H7 (cell line): ENCODE results near the gene ABHD8. TPM values are rescaled to one million over a fixed set of nuclear protein-coding genes. Genes with fewer than 3 reads are reported as not detected.
A peak's percentile ranks its signal among the peaks of the same experiment; 100 is the strongest.

ENCODE experiments used
- DNase-seq: peaks from one replicate; pipeline ENCODE4 v3.0.0; 2012
- H3K27me3 ChIP-seq: 2 replicates; pipeline ENCODE4 v1.6.0; 2011; ENCODE audit warnings: mild to moderate bottlenecking, low read length; ENCODE audit not compliant: control insufficient read depth, insufficient read depth
- H3K36me3 ChIP-seq: replicated peaks from 2 replicates; pipeline ENCODE4 v1.5.1; 2011; ENCODE audit warnings: low read length; ENCODE audit not compliant: control insufficient read depth, insufficient read depth
- H3K4me3 ChIP-seq: 2 replicates; pipeline ENCODE4 v1.5.1; 2011; ENCODE audit warnings: low read depth, mild to moderate bottlenecking, control low read depth, low read length, moderate library complexity; ENCODE audit not compliant: insufficient read depth
- total RNA-seq: library from RNA; depleted of rRNA; stranded (reverse); fragments of >200 nt; shearing (Covaris generic); gene quantifications from 2 replicates; pipeline ENCODE4 v1.2.3, GENCODE V29; 2014

The ABHD8 gene
- total RNA-seq, 1 experiment from 2014 or later, result 15.1 TPM

- Histone ChIP-seq H3K36me3 (peaks cover 1% of the 10 kb centered on the region; the same call in 1 of the 2 replicates), H3K4me3 (peak overlapping the region; percentile 74), H3K27me3 (peaks cover 13% of the 10 kb centered on the region)
- DNase-seq, result peak; percentile 92
Observed at GRCh38 chr19:17328517-17329365, 25.5 kb upstream of the ABHD8 start.

GRCh38 chr19:17327654-17328516, 24.7 kb upstream of the ABHD8 start:
- H3K36me3 ChIP-seq, result peaks cover 1% of the 10 kb centered on the region; the same call in 1 of the 2 replicates
- DNase-seq, result peak; percentile 97
- H3K4me3 ChIP-seq, result peak overlapping the region; percentile 74
- peaks cover 13% of the 10 kb centered on the region for H3K27me3 ChIP-seq

- peaks cover 13% of the 10 kb centered on the region for H3K27me3 ChIP-seq
- peaks cover 1% of the 10 kb centered on the region; the same call in 1 of the 2 replicates for H3K36me3 ChIP-seq
- peak overlapping the region; percentile 74 for H3K4me3 ChIP-seq
- no peak for DNase-seq
Observed at GRCh38 chr19:17327068-17327653, 23.9 kb upstream of the ABHD8 start.

- H3K4me3 ChIP-seq, result no peak overlapping the region
- peaks cover 1% of the 10 kb centered on the region; the same call in 1 of the 2 replicates for H3K36me3 ChIP-seq
- H3K27me3 ChIP-seq, result peaks cover 13% of the 10 kb centered on the region
- DNase-seq, result no peak
Observed at GRCh38 chr19:17326595-17326966, 23.4 kb upstream of the ABHD8 start.

GRCh38 chr19:17325881-17326594, 22.8 kb upstream of the ABHD8 start:
- DNase-seq, result no peak
- H3K27me3 ChIP-seq, result peaks cover 13% of the 10 kb centered on the region

GRCh38 chr19:17325133-17325532, 21.9 kb upstream of the ABHD8 start:
- Histone ChIP-seq H3K27me3 (peaks cover 13% of the 10 kb centered on the region), H3K4me3 (no peak overlapping the region), H3K36me3 (peaks cover 1% of the 10 kb centered on the region)
- DNase-seq, result no peak

More at GRCh38 chr19:17325881-17326594, 22.8 kb upstream of the ABHD8 start:
- Histone ChIP-seq H3K4me3 (no peak overlapping the region), H3K36me3 (peaks cover 1% of the 10 kb centered on the region; the same call in 1 of the 2 replicates)

- no peak for DNase-seq
- Histone ChIP-seq H3K36me3 (peaks cover 4% of the 10 kb centered on the region), H3K4me3 (no peak overlapping the region), H3K27me3 (peaks cover 9% of the 10 kb centered on the region)
Observed at GRCh38 chr19:17324357-17325114, 21.3 kb upstream of the ABHD8 start.

- H3K27me3 ChIP-seq, result peaks cover 3% of the 10 kb centered on the region
- H3K36me3 ChIP-seq, result peaks cover 6% of the 10 kb centered on the region
- no peak for DNase-seq
- H3K4me3 ChIP-seq, result no peak overlapping the region
Observed at GRCh38 chr19:17323964-17324332, 20.7 kb upstream of the ABHD8 start.

- H3K4me3 ChIP-seq, result no peak overlapping the region
- DNase-seq, result peak; percentile 71
- H3K36me3 ChIP-seq, result peaks cover 6% of the 10 kb centered on the region
- no peaks in the 10 kb centered on the region for H3K27me3 ChIP-seq
Observed at GRCh38 chr19:17323300-17323963, 20.2 kb upstream of the ABHD8 start.

GRCh38 chr19:17322854-17323253, 19.6 kb upstream of the ABHD8 start:
- Histone ChIP-seq H3K36me3 (peaks cover 6% of the 10 kb centered on the region), H3K27me3 (no peaks in the 10 kb centered on the region), H3K4me3 (no peak overlapping the region)
- no peak for DNase-seq

- no peak overlapping the region for H3K4me3 ChIP-seq
- peaks cover 6% of the 10 kb centered on the region for H3K36me3 ChIP-seq
- H3K27me3 ChIP-seq, result no peaks in the 10 kb centered on the region
- peak; percentile 47 for DNase-seq
Observed at GRCh38 chr19:17321655-17322489, 18.6 kb upstream of the ABHD8 start.

GRCh38 chr19:17320435-17320834, 17.2 kb upstream of the ABHD8 start:
- peaks cover 10% of the 10 kb centered on the region for H3K36me3 ChIP-seq
- DNase-seq, result peak; percentile 44
- no peaks in the 10 kb centered on the region for H3K27me3 ChIP-seq
- no peak overlapping the region for H3K4me3 ChIP-seq
